KOPT-K1 (cell line): Measurements from ENCODE around the gene SCN1A.
"Not testable (repeated sequence)": the region's sequence is repeated elsewhere in the genome, so short reads cannot be mapped to it uniquely, and the experiment has no call there.

Experiments
- H3K27ac ChIP-seq: fragments of 200-600 bp; sonication (generic); 2 replicates; pipeline ENCODE4 v1.5.1; 2016; ENCODE audit warnings: antibody characterized with exemption, mild to moderate bottlenecking, low read depth, low read length; ENCODE audit not compliant: poor library complexity, severe bottlenecking
- H3K36me3 ChIP-seq: fragments of 200-600 bp; sonication (generic); 2 replicates; pipeline ENCODE4 v1.5.1; 2017; ENCODE audit warnings: antibody characterized with exemption, mild to moderate bottlenecking, low read length, moderate library complexity; ENCODE audit not compliant: insufficient read depth
- H3K9me3 ChIP-seq: fragments of 200-600 bp; sonication (generic); 2 replicates; pipeline ENCODE4 v1.5.1; 2017; ENCODE audit warnings: antibody characterized with exemption, low read length, mild to moderate bottlenecking; ENCODE audit not compliant: insufficient read depth, poor library complexity, severe bottlenecking

SCN1A gene

DNA sequence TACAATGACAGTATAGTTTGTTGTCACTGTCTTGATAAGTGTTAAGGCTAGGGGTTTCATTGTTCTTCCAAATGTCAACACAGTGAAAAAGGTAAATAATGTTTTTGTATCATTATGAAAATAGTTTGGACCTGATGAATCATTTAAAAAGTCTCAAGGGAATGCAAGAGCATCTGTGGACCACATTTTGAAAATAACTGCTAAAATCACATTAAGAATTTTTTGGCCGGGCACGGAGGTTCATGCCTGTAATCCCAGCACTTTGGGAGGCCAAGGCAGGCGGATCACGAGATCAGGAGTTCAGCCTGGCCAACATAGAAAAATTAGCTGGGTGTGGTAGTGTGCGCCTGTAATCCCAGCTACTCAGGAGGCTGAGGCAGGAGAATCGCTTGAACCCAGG is 10.3 kb downstream of the SCN1A start:
- Histone ChIP-seq H3K36me3 (no peaks in the 10 kb centered on the region), H3K27ac (no peak overlapping the region), H3K9me3 (no peaks in the 10 kb centered on the region)

DNA sequence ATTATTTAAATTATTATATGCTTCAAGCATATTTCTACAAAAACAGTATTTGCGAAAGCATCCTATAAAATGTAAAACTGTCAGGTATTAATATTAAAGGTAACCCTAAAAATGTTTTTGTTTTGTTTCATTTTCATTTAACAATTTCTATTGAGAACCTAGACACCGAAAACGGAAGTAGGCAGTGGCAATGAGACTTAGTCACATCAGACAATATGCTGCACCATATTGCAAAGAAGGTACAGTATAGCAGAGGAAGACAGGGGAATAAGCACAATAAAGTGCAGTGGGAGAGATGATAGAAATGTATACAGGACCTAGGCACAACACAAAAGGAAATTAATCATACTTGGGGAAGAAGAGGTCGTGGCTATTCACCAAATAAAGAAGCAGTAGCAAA is 12.2 kb downstream of the SCN1A start:
- Histone ChIP-seq H3K27ac (no peak overlapping the region), H3K9me3 (no peaks in the 10 kb centered on the region), H3K36me3 (no peaks in the 10 kb centered on the region)

DNA sequence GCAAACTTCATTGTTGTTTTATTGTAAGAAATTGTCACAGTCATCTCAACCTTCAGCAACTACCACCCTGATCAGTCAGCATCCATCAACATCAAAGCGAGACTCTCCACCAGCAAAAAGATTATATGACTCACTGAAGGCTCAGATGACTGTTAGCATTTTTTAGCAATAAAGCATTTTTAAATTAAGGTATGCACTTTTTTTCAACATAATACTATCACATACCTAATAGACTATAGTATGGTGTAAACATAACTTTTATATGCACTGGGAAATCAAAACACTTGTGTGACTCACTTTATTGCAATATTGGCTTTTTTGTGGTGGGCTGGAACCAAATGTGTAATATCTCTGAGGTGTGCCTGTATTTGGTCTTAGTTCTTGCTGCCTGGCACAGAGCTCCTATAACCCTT is 15.6 kb downstream of the SCN1A start:
- Histone ChIP-seq H3K36me3 (no peaks in the 10 kb centered on the region), H3K9me3 (no peaks in the 10 kb centered on the region), H3K27ac (no peak overlapping the region)

DNA sequence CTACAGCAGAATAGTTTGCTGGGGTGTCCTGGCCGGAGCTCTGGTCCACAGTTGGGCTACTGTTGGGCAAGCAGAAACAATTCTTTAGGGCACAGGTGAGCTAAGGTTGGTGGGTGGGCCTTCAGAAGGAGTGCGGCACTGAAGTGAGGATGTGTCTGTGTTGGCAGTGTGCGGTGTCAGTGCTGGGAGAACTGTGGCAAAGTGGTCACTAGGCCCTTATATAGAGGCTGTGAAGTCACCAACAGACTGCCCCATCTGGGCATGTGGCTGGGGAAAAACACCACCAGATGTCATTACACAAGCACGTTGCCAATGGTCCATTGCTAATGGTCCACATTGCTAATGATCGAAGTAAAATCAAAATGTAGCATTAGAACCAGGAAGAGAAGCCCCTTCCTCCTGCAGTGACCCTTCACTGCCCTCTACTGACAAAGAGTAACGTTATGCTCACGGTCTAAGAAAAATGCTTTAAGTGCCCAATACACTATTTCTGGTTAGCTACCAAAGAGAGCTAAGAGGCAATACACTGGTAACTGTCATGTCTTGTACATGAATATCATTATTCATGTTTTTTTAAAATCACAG is 21.3 kb downstream of the SCN1A start:
- H3K9me3 ChIP-seq, result no peaks in the 10 kb centered on the region
- H3K27ac ChIP-seq, result no peak overlapping the region
- H3K36me3 ChIP-seq, result no peaks in the 10 kb centered on the region

DNA sequence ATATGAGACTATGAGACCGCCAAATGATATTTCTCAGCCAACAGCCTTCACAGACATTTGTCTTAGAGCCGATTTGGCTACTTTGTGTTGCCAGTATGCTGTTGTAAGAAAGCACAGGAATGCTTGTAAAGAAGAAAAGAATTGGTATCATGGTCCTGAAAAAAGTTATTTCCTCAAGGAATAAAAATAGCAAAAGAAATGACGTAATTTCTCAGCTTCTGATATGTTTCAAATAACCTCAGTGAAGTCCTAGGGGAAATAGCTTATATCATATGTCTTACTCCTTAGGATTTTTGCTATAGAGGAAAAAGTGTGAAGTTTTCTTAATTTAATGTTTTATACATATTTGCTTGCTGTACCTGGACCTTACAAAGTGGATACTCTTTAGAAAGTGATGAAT is 23.0 kb downstream of the SCN1A start:
- Histone ChIP-seq H3K9me3 (no peaks in the 10 kb centered on the region), H3K36me3 (no peaks in the 10 kb centered on the region), H3K27ac (no peak overlapping the region)

DNA sequence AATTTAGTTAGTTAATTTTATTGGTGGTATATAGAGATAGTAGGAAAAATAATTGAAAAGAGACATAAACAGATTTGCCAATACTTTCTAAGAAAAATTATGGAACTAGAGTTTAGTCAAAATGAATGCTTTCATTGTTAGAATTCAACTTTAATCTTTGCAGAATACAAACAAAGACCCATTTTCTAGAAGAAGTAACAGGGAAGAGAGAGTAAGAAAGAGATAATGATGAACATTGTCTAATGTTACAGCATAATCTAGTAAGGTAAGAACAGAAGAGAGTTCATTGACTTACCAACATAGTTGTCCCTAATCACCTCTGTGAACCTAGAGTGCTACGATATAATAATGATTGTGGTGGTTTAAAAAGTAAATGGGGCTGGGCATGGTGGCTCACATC is 23.7 kb downstream of the SCN1A start:
- Histone ChIP-seq H3K27ac (no peak overlapping the region), H3K9me3 (no peaks in the 10 kb centered on the region), H3K36me3 (no peaks in the 10 kb centered on the region)

DNA sequence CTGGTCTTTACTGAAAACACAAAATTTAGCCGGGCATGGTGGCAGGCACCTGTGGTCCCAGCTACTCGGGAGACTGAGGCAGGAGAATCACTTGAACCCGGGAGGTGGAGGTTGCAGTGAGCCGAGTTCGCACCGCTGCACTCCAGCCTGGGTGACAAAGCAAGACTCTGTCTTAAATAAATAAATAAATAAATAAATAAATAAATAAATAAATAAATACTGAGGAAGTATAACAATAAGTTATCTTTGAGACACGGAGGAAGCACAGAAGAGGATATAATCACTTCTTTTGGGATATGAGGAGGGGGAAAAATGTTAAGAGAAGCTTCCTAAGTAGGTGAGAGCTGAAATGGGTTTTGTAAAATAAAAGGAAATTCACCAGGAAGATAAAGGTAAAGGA is 24.5 kb downstream of the SCN1A start:
- H3K9me3 ChIP-seq, H3K27ac ChIP-seq, H3K36me3 ChIP-seq: not testable (repeated sequence)

DNA sequence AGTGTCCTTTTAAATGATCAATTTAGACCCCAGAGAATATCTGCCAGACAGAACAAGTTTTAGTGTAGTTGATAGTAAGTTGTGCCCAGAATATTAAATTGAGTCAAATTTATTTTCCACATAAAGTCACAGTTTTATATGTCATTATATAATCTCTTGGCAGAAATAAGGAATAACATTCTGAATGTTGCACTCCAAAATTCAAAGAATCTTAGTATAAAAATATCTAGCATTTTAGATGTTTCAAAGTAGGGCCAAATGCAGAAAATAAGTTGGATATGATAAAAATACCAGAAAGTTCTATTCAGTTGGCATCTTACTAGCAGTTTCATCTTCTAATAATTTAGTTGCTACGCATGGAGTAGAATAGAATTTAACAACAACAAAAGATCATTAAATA is 33.5 kb downstream of the SCN1A start:
- Histone ChIP-seq H3K36me3 (no peaks in the 10 kb centered on the region), H3K9me3 (no peaks in the 10 kb centered on the region), H3K27ac (no peak overlapping the region)

DNA sequence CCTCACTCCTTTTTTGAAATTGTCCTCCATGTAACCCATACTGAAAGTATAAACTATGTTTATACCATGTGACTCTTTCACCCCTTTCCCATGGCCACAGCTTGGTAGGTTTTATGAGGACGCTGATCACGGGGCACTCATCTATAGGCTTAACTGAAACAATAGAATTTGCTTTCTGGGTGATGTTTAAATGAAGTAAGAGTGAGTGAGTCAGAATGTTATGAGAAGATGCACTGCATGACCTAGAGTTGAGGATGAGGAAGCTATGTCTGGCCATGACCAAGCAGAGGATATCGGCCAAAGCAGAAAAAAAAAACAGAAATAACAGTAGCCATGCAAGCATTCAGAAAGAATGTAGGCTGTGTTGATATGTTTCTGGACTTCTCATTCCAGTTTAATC is 34.9 kb downstream of the SCN1A start:
- Histone ChIP-seq H3K27ac (no peak overlapping the region), H3K9me3 (no peaks in the 10 kb centered on the region), H3K36me3 (no peaks in the 10 kb centered on the region)

DNA sequence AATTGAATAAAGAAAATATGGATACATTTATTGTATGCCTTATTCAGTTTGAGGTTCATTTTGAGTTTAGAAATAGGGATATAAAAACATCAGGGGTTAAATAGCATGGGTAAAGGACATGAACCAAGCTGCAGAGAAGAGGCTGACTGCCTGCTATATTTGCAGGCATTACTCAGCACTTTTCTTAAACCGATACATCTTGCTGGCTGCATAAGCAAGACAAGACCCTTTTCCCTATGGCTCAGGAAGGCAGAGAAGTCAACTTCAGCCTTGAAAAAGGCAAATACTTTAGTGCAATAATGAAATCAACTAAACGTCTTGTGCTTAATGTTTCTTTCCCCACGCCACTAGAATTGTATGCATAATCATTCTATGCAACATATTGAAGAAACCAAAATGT is 36.4 kb downstream of the SCN1A start:
- no peaks in the 10 kb centered on the region for H3K9me3 ChIP-seq
- no peaks in the 10 kb centered on the region for H3K36me3 ChIP-seq
- no peak overlapping the region for H3K27ac ChIP-seq

DNA sequence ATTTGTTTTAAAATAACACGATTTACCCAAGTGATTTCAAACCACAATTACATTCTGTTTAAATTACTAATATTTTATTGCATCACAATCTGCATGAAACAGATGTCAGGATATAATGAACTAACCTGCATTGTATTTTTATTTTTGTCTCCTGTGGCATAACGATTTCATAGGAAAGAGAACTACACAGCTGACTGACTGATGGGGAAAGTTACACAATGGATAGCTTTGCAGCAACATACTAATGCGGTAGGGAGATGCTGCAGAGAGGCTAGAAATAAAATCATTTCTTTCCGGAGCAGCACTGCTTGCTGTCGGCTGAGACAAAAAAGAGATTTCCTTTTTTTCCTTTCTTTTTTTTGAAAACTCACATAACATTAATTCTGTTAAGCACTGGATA is 36.9 kb downstream of the SCN1A start:
- no peaks in the 10 kb centered on the region for H3K9me3 ChIP-seq
- no peak overlapping the region for H3K27ac ChIP-seq
- H3K36me3 ChIP-seq, result no peaks in the 10 kb centered on the region

DNA sequence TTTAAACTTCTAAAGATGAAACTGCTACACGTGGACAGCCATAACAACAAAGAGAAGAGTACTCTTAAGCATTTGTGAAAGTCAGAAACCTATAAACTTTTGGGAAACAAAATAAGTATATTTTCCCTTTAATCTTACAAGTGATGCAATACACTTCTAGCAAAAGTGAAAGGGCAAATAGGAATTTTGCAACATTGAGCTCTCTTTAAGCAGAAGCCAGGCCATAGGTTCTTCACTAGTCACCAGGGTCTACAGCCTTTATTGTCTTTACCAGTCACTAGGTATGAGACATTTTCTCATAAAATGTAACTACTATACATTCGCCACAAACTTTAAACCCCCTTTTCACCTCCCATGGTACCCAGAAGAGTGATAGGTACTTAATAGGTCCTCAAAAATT is 37.5 kb downstream of the SCN1A start:
- Histone ChIP-seq H3K9me3 (no peaks in the 10 kb centered on the region), H3K27ac (no peak overlapping the region), H3K36me3 (no peaks in the 10 kb centered on the region)

DNA sequence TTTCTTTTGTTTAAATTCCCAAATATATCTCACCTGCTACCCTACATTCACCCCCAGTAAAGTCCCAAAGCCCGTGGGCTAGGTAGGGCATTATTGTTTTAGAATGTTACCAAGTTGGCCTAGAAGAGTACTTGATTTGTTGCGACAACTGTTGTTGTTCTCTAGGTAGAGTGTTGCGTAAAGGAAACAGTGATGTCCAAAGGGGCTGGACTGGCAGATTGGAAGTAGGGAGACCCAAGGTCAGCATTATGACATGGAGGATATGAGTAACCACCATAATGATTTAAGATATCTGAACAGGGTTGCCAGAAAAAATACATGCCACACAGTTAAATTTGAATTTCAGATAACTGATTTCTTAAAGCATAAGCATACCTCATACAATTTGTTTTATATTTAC is 39.2 kb downstream of the SCN1A start:
- no peaks in the 10 kb centered on the region for H3K9me3 ChIP-seq
- no peak overlapping the region for H3K27ac ChIP-seq
- no peaks in the 10 kb centered on the region for H3K36me3 ChIP-seq

DNA sequence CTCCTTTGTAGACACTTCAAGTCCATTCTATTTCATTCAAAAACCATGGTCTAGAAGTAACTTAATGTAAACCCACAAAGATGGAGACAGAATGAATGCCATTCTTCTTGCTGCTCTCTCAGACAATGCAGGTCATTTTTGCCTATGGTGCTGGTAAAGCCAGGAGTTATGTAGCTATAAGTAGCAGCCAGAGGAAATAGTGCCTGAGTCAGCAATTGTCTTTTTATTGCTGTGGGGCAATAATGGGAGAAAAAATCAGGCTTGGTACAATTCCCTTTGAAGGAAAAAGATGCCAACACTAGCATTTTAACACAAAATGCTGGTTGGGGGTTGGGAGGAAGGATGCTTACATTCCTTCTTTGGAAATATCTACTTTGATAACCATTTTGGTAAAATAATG is 43.5 kb downstream of the SCN1A start:
- Histone ChIP-seq H3K27ac (no peak overlapping the region), H3K9me3 (no peaks in the 10 kb centered on the region), H3K36me3 (no peaks in the 10 kb centered on the region)

DNA sequence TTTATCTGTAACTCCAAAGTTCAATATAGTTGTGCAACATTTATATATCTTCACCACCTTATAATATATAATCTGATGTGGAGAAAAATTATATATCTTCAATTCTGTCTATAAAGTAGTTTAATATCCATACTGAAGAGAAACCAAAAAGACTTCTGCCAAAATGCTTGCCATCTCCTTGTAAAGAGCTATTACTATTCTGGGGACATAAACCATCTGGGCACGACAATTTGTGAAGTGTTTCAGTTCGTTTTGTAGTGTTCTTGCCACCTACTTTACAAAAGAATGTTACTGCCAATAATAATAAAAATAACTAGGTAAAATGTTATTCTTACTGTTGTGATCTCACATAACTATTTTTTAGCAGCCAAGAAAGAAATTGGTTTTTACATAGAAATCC is 45.1 kb downstream of the SCN1A start:
- no peak overlapping the region for H3K27ac ChIP-seq
- no peaks in the 10 kb centered on the region for H3K9me3 ChIP-seq
- no peaks in the 10 kb centered on the region for H3K36me3 ChIP-seq

DNA sequence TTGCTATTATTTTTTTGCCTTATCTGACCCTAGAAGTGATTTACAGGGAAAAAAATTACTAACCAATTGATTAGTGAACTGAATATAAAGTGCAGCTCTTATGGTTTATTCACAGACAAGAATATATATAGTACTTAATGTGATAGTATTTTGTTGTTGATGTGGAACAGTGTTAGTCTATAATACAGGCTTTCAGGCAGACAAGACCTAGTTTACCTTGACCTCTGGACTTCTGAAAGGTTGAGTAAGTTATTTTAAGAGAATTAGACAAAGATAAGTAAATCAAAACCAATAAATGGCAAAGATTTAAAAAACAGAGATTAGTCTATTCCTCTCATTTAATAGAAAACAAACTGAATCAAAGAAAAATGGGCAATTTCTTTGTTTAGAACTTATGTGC is 46.0 kb downstream of the SCN1A start:
- Histone ChIP-seq H3K9me3 (no peaks in the 10 kb centered on the region), H3K27ac (no peak overlapping the region), H3K36me3 (no peaks in the 10 kb centered on the region)
